ENCODE results near the gene FAM83D. TPM values are rescaled to one million over a fixed set of nuclear protein-coding genes. Genes with fewer than 3 reads are reported as not detected.

Gene FAM83D
- total RNA-seq, 1 donor from 2014 or later = 9.5 TPM

- no peak for DNase-seq
These were observed 30.9 kb upstream of the FAM83D start for GRCh38 chr20:38895098-38895949.

GRCh38 chr20:38896009-38896594 lies 30.1 kb upstream of the FAM83D start:
- no peak for DNase-seq

GRCh38 chr20:38897267-38897666 lies 28.9 kb upstream of the FAM83D start:
- no peak for DNase-seq

GRCh38 chr20:38900606-38901005 lies 25.6 kb upstream of the FAM83D start:
- no peak for DNase-seq

GRCh38 chr20:38902601-38903000 lies 23.6 kb upstream of the FAM83D start:
- DNase-seq = no peak

- DNase-seq = no peak
These were observed 22.9 kb upstream of the FAM83D start for GRCh38 chr20:38903335-38903734.

GRCh38 chr20:38905375-38905774 lies 20.8 kb upstream of the FAM83D start:
- DNase-seq = no peak

- DNase-seq = no peak
These were observed 18.1 kb upstream of the FAM83D start for GRCh38 chr20:38907918-38908677.

- no peak for DNase-seq
These were observed 10.9 kb upstream of the FAM83D start for GRCh38 chr20:38915355-38915754.

- DNase-seq = no peak
These were observed 8.6 kb upstream of the FAM83D start for GRCh38 chr20:38917657-38918056.

GRCh38 chr20:38918172-38918571 lies 8.0 kb upstream of the FAM83D start:
- no peak for DNase-seq

GRCh38 chr20:38919683-38920082 lies 6.5 kb upstream of the FAM83D start:
- no peak for DNase-seq

- DNase-seq = no peak
These were observed 5.8 kb upstream of the FAM83D start for GRCh38 chr20:38920411-38920810.

- no peak for DNase-seq
These were observed 5.4 kb upstream of the FAM83D start for GRCh38 chr20:38920851-38921250.

- DNase-seq = no peak
These were observed 1.5 kb upstream of the FAM83D start for GRCh38 chr20:38924718-38925117.

- DNase-seq = peak; percentile 36
These were observed 858 bp downstream of the FAM83D start for GRCh38 chr20:38926934-38927616.

GRCh38 chr20:38927902-38928578 lies 1.8 kb downstream of the FAM83D start:
- no peak for DNase-seq

GRCh38 chr20:38930242-38930569 lies 4.0 kb downstream of the FAM83D start:
- no peak for DNase-seq

- no peak for DNase-seq
These were observed 5.8 kb downstream of the FAM83D start for GRCh38 chr20:38931984-38932383.

GRCh38 chr20:38932457-38933120 lies 6.4 kb downstream of the FAM83D start:
- DNase-seq = no peak

GRCh38 chr20:38934530-38934929 lies 8.3 kb downstream of the FAM83D start:
- DNase-seq = no peak

- no peak for DNase-seq
These were observed 9.1 kb downstream of the FAM83D start for GRCh38 chr20:38935285-38935684.

All from tongue (tissue), 2 donors.